Measurements from ENCODE around the gene EPC1.

EPC1 gene

GRCh38 chr10:32332299-32332750, 14.6 kb downstream of the EPC1 start:
- DNase-seq (ENCODE audit: low read depth in 3 of 3): peak; percentile 23 to 58 (median 44)

GRCh38 chr10:32331606-32332005, 15.4 kb downstream of the EPC1 start:
- DNase-seq (ENCODE audit: low read depth in 3 of 3): no peak

GRCh38 chr10:32330214-32330613, 16.7 kb downstream of the EPC1 start:
- DNase-seq (ENCODE audit: low read depth in 3 of 3): no peak

- no peak for DNase-seq (ENCODE audit: low read depth in 3 of 3)
These were observed 17.9 kb downstream of the EPC1 start for GRCh38 chr10:32329061-32329460.

- no peak for DNase-seq (ENCODE audit: low read depth in 3 of 3)
These were observed 18.5 kb downstream of the EPC1 start for GRCh38 chr10:32328499-32328898.

- DNase-seq (ENCODE audit: low read depth in 3 of 3): no peak
These were observed 19.6 kb downstream of the EPC1 start for GRCh38 chr10:32327364-32327691.

- DNase-seq (ENCODE audit: low read depth in 3 of 3): no peak
These were observed 20.1 kb downstream of the EPC1 start for GRCh38 chr10:32326680-32327363.

GRCh38 chr10:32326119-32326518, 20.8 kb downstream of the EPC1 start:
- DNase-seq (ENCODE audit: low read depth in 3 of 3): no peak

- no peak for DNase-seq (ENCODE audit: low read depth in 3 of 3)
These were observed 23.9 kb downstream of the EPC1 start for GRCh38 chr10:32323051-32323450.

GRCh38 chr10:32321016-32321631, 25.8 kb downstream of the EPC1 start:
- DNase-seq (ENCODE audit: low read depth in 3 of 3): no peak

- no peak for DNase-seq (ENCODE audit: low read depth in 3 of 3)
These were observed 28.5 kb downstream of the EPC1 start for GRCh38 chr10:32318476-32318896.

GRCh38 chr10:32317795-32318357, 29.1 kb downstream of the EPC1 start:
- no peak for DNase-seq (ENCODE audit: low read depth in 3 of 3)

- no peak for DNase-seq (ENCODE audit: low read depth in 3 of 3)
These were observed 31.5 kb downstream of the EPC1 start for GRCh38 chr10:32315424-32315823.

GRCh38 chr10:32314588-32314987, 32.4 kb downstream of the EPC1 start:
- DNase-seq (ENCODE audit: low read depth in 3 of 3): no peak

- DNase-seq (ENCODE audit: low read depth in 3 of 3): no peak
These were observed 38.8 kb downstream of the EPC1 start for GRCh38 chr10:32308027-32308603.

- no peak for DNase-seq (ENCODE audit: low read depth in 3 of 3)
These were observed 39.3 kb downstream of the EPC1 start for GRCh38 chr10:32307609-32308008.

- DNase-seq (ENCODE audit: low read depth in 3 of 3): no peak
These were observed 47.5 kb downstream of the EPC1 start for GRCh38 chr10:32299354-32299980.

- DNase-seq (ENCODE audit: low read depth in 3 of 3): no peak
These were observed 48.7 kb downstream of the EPC1 start for GRCh38 chr10:32298075-32298812.

- DNase-seq (ENCODE audit: low read depth in 3 of 3): no peak
These were observed 51.9 kb downstream of the EPC1 start for GRCh38 chr10:32295027-32295426.

- no peak for DNase-seq (ENCODE audit: low read depth in 3 of 3)
These were observed 53.4 kb downstream of the EPC1 start for GRCh38 chr10:32293581-32293980.

- DNase-seq (ENCODE audit: low read depth in 3 of 3): no peak
These were observed 67.2 kb downstream of the EPC1 start for GRCh38 chr10:32279795-32280194.

- DNase-seq (ENCODE audit: low read depth in 3 of 3): no peak
These were observed 73.6 kb downstream of the EPC1 start for GRCh38 chr10:32273336-32273735.

Data from stimulated activated CD4-positive, alpha-beta T cell treated with anti-CD3 and anti-CD28 coated beads, TNF-alpha, amount 100 ng/mL, for 4 hours (primary cell).